Epidermal melanocyte (primary cell): ENCODE data around the gene AKIRIN2.
A peak's percentile ranks its signal among the peaks of the same experiment; 100 is the strongest.
"Not testable (repeated sequence)": the region's sequence is repeated elsewhere in the genome, so short reads cannot be mapped to it uniquely, and the experiment has no call there.

ENCODE experiments used
- DNase-seq: peaks from one replicate; pipeline ENCODE4 v3.0.0; 2011; ENCODE audit warnings: low spot score; ENCODE audit not compliant: insufficient read length

Gene AKIRIN2

GRCh38 chr6:87718662-87719433, 16.8 kb upstream of the AKIRIN2 start:
- DNase-seq: no peak

GRCh38 chr6:87716928-87717614, 15.0 kb upstream of the AKIRIN2 start:
- no peak for DNase-seq

GRCh38 chr6:87714093-87714842, 12.2 kb upstream of the AKIRIN2 start:
- DNase-seq: no peak

- not testable (repeated sequence) for DNase-seq
These were observed 10.7 kb upstream of the AKIRIN2 start for GRCh38 chr6:87712713-87713112.

GRCh38 chr6:87710090-87710489, 8.1 kb upstream of the AKIRIN2 start:
- no peak for DNase-seq

- not testable (repeated sequence) for DNase-seq
These were observed 6.8 kb upstream of the AKIRIN2 start for GRCh38 chr6:87708581-87709427.

GRCh38 chr6:87706187-87706966, 4.3 kb upstream of the AKIRIN2 start:
- DNase-seq: no peak

GRCh38 chr6:87705070-87705691, 3.1 kb upstream of the AKIRIN2 start:
- DNase-seq: no peak

GRCh38 chr6:87703039-87703438, 1.0 kb upstream of the AKIRIN2 start:
- DNase-seq: not testable (repeated sequence)

GRCh38 chr6:87702589-87702945, 534 bp upstream of the AKIRIN2 start:
- DNase-seq: no peak

GRCh38 chr6:87701344-87701675, 723 bp downstream of the AKIRIN2 start:
- no peak for DNase-seq

GRCh38 chr6:87700397-87701343, 1.4 kb downstream of the AKIRIN2 start:
- DNase-seq: no peak

- DNase-seq: no peak
These were observed 2.5 kb downstream of the AKIRIN2 start for GRCh38 chr6:87699576-87699975.

- no peak for DNase-seq
These were observed 3.5 kb downstream of the AKIRIN2 start for GRCh38 chr6:87698547-87699006.

GRCh38 chr6:87697581-87698546, 4.2 kb downstream of the AKIRIN2 start:
- DNase-seq: peak; percentile 69

- not testable (repeated sequence) for DNase-seq
These were observed 5.2 kb downstream of the AKIRIN2 start for GRCh38 chr6:87696817-87697216.

GRCh38 chr6:87692086-87692485, 9.9 kb downstream of the AKIRIN2 start:
- no peak for DNase-seq

- DNase-seq: no peak
These were observed 11.6 kb downstream of the AKIRIN2 start for GRCh38 chr6:87690441-87690840.
